ENCODE results near the gene MECP2. TPM values are rescaled to one million over a fixed set of nuclear protein-coding genes. Genes with fewer than 3 reads are reported as not detected.

MECP2 gene
- total RNA-seq, 4 donors from 2014 or later, result 30.7 to 34.9 (median 33.6) TPM

DNA sequence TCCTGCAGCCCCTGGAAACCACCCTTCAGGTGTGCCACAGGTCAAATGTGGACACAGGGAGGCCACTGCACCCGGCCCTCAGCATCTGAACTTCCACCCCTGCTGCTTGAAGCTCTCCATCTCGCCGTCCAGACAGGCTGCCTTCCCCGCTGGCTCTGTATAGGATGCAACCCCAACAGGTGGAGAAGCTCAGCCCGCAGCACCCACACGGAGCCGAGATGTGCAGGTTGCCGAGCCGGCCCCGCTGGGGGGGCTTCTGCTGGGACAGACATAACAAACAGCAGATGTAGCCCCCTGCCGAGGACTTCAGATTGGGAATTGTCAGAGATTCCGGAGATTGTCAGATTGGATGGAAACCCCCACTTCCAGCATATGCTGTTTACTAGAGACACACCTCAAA lies 104.4 kb downstream of the MECP2 start:
- 72 to 83% methylated on average over 12 of the region's 12 CpGs for WGBS, 2 donors
- DNase-seq (ENCODE audit: low spot score in 2 of 2), result no peak
- intact Hi-C loops (cut with DNase I; ENCODE audit: low total_unique reads), result no loop called here
- H3K4me3 ChIP-seq (ENCODE audit: low read depth, poor library complexity, severe bottlenecking), result no peak overlapping the region
- TF ChIP-seq POLR2A (IDR thresholded peaks at IDR 0.05) (no peak), CTCF (IDR thresholded peaks at IDR 0.05) (no peak)

- no peak for DNase-seq (ENCODE audit: low spot score in 2 of 2)
- H3K4me3 ChIP-seq (ENCODE audit: low read depth, poor library complexity, severe bottlenecking), result no peak overlapping the region
- WGBS, 2 donors, result 86% methylated on average over 8 of the region's 8 CpGs
- TF ChIP-seq CTCF (IDR thresholded peaks at IDR 0.05) (no peak), POLR2A (IDR thresholded peaks at IDR 0.05) (no peak)
- intact Hi-C loops (cut with DNase I; ENCODE audit: low total_unique reads), result no loop called here
Observed at GRCh38 chrX:153992180-153992579, 105.3 kb downstream of the MECP2 start.

DNA sequence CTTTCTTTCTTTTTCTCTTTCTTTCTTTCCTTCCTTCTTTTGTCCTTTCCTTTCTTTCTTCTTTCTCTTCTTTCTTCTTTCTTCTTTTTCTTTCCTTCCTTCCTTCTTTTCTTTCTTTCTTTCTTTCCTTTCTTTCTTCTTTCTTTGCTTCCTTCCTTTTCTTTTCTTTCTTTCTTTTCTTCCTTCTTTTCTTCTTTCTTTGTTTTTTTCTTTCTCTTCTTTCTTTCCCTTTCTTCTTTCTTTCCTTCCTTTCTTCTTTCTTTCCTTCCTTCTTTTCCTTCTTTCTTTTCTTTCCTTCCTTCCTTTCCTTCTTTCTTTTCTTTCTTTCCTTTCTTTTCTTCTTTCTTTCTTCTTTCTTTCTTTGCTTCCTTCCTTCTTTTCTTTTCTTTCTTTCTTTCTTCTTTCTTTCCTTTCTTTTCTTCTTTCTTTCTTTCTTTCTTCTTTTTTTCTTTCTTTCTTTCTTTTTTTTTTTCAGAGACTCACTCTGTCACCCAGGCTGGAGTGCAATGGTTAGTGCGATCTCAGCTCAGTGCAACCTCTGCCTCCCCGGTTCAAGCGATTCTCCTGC lies 106.4 kb downstream of the MECP2 start:
- intact Hi-C loops (cut with DNase I; ENCODE audit: low total_unique reads), result no loop called here
- no peak overlapping the region for H3K4me3 ChIP-seq (ENCODE audit: low read depth, poor library complexity, severe bottlenecking)
- WGBS, 2 donors, result 98% methylated on average over 3 of the region's 3 CpGs
- DNase-seq (ENCODE audit: low spot score in 2 of 2), result no peak
- TF ChIP-seq POLR2A (IDR thresholded peaks at IDR 0.05) (no peak), CTCF (IDR thresholded peaks at IDR 0.05) (no peak)

GRCh38 chrX:153989973-153990655 lies 107.4 kb downstream of the MECP2 start:
- TF ChIP-seq POLR2A (IDR thresholded peaks at IDR 0.05) (no peak), CTCF (IDR thresholded peaks at IDR 0.05) (no peak)
- WGBS, 2 donors, result 87 to 89% methylated on average over 14 of the region's 14 CpGs

GRCh38 chrX:153988493-153988892 lies 109.0 kb downstream of the MECP2 start:
- intact Hi-C loops (cut with DNase I; ENCODE audit: low total_unique reads), result no loop called here
- DNase-seq (ENCODE audit: low spot score in 2 of 2), result no peak
- 82 to 84% methylated on average over 10 to 12 of the region's 12 CpGs for WGBS, 2 donors
- H3K4me3 ChIP-seq (ENCODE audit: low read depth, poor library complexity, severe bottlenecking), result no peak overlapping the region
- no peak for TF ChIP-seq POLR2A (IDR thresholded peaks at IDR 0.05)
- no peak for TF ChIP-seq CTCF (IDR thresholded peaks at IDR 0.05)

More at GRCh38 chrX:153989973-153990655, 107.4 kb downstream of the MECP2 start:
- intact Hi-C loops (cut with DNase I; ENCODE audit: low total_unique reads), result no loop called here
- no peak for DNase-seq (ENCODE audit: low spot score in 2 of 2)
- no peak overlapping the region for H3K4me3 ChIP-seq (ENCODE audit: low read depth, poor library complexity, severe bottlenecking)

Measured in lower leg skin (tissue), 4 donors.